ENCODE measurements around the gene EFCAB8.

The EFCAB8 gene

DNA sequence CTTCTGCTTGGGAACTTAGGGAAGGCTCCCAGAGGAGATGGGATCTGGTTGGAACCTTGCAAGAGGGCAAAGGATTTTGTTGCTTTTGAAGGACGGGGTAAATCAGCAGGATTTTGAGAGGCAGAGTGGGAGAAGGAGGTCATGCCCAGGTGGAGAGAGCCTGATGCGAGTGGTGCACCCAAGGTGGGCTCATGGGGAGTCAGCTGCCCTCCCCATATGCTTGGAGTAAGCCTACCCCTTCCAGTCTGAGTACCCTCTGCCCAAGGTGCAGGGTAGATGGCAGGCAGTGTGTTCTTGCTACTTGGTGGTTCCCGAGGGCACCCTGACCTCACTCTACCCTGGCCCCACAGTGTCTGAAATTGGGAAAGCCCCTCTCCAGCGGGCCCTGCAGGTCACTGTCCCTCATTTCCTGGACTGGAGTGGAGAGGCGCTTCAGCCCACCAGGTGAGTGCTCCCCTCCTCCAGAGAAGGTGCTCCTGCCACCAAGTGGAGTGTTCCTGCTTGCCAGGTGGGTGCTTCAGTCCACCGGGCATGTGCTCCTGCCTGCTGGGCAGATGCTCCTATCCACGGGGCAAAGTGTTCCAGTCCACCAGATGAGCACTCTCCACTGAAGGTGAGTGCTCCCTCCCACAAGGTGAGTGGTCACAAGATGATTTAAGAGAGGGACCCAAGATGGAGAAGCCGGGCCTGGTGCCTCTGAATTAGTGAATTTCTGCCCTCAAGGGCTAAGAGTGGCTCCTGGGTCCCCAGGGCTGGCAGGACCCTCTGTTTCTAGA, 152.1 kb downstream of the EFCAB8 start:
- DNase-seq = no peak
